ENCODE results near the gene JAK2.

GRCh38 chr9:5015934-5016333 lies 30.9 kb downstream of the JAK2 start:
- TF ChIP-seq ZNF555 (tag by site-specific recombination; conservative IDR thresholded peaks at IDR 0.05) = no peak
- no peak for TF ChIP-seq ZNF830 (tag by site-specific recombination; IDR thresholded peaks at IDR 0.05; ENCODE audit: low read depth)
- no peak for TF ChIP-seq TRIM28 (IDR thresholded peaks at IDR 0.05; ENCODE audit: borderline replicate concordance, low read length)
- no peak for TF ChIP-seq ZBTB21 (tag by site-specific recombination; IDR thresholded peaks at IDR 0.05)
- no peak for TF ChIP-seq ZIC2 (tag by site-specific recombination; IDR thresholded peaks at IDR 0.05)
- no peak for TF ChIP-seq CTCF (tag by site-specific recombination; IDR thresholded peaks at IDR 0.05)
- TF ChIP-seq ZNF133 (tag by site-specific recombination; IDR thresholded peaks at IDR 0.05) = no peak
- TF ChIP-seq PATZ1 (tag by site-specific recombination; IDR thresholded peaks at IDR 0.05) = no peak
- TF ChIP-seq ZBTB6 (tag by site-specific recombination; IDR thresholded peaks at IDR 0.05) = no peak
